ENCODE results near the gene AOPEP.

DNA sequence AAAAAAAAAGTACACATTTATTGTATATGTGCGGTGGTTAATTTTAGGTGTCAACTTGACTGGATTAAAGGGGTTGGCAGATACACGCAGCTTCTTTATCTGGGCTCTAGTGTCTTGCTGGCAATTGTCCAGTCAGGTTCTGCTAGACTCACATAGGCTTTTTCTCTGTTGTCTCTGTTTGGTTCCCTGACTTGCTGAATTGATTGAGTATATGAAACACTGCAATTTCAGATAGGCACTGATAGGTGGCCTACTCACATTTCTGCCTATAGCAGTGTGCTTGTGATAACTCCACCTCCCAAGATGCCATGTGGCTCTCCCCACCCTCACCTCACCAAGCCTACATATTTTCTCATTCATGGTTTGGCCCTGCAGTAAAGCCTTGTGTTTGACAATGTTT, 52.5 kb downstream of the AOPEP start:
- TF ChIP-seq, protein P1, sequence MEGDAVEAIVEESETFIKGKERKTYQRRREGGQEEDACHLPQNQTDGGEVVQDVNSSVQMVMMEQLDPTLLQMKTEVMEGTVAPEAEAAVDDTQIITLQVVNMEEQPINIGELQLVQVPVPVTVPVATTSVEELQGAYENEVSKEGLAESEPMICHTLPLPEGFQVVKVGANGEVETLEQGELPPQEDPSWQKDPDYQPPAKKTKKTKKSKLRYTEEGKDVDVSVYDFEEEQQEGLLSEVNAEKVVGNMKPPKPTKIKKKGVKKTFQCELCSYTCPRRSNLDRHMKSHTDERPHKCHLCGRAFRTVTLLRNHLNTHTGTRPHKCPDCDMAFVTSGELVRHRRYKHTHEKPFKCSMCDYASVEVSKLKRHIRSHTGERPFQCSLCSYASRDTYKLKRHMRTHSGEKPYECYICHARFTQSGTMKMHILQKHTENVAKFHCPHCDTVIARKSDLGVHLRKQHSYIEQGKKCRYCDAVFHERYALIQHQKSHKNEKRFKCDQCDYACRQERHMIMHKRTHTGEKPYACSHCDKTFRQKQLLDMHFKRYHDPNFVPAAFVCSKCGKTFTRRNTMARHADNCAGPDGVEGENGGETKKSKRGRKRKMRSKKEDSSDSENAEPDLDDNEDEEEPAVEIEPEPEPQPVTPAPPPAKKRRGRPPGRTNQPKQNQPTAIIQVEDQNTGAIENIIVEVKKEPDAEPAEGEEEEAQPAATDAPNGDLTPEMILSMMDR (IDR thresholded peaks at IDR 0.05 in 2 of 3, conservative IDR thresholded peaks at IDR 0.05 in 1 of 3; ENCODE audit: insufficient read depth in 2 of 3, low read depth in 1 of 3, low read length in 3 of 3), result 0 out of 6 replicates have a peak, but pooled peaks of 2 of the 3 experiments have one; percentile 12 to 15
- TF ChIP-seq MTA3 (IDR thresholded peaks at IDR 0.05; ENCODE audit: borderline replicate concordance) (no peak), ZFX (CRISPR knock-in tag; IDR thresholded peaks at IDR 0.05) (no peak), IRF1 (CRISPR knock-in tag; IDR thresholded peaks at IDR 0.05; ENCODE audit: borderline replicate concordance) (no peak), HNRNPUL1 (IDR thresholded peaks at IDR 0.05; ENCODE audit: low read length) (no peak), GTF2B (IDR thresholded peaks at IDR 0.05; ENCODE audit: extremely low read depth, insufficient read length) (no peak), GTF2F1 (IDR thresholded peaks at IDR 0.05; ENCODE audit: low read depth, low read length) (no peak), CREB1 (IDR thresholded peaks at IDR 0.05) (no peak), CREB1 (CRISPR knock-in tag; IDR thresholded peaks at IDR 0.05) (no peak), NR2F6 (CRISPR knock-in tag; IDR thresholded peaks at IDR 0.05) (no peak), PRMT5 (CRISPR knock-in tag; IDR thresholded peaks at IDR 0.05) (no peak), ZNF146 (CRISPR knock-in tag; IDR thresholded peaks at IDR 0.05; ENCODE audit: unreplicated experiment) (no peak), HCFC1 (IDR thresholded peaks at IDR 0.05; ENCODE audit: low read depth, low read length) (no peak)

Measured in K562 (cell line).